ENCODE results near the gene HDAC4.

DNA sequence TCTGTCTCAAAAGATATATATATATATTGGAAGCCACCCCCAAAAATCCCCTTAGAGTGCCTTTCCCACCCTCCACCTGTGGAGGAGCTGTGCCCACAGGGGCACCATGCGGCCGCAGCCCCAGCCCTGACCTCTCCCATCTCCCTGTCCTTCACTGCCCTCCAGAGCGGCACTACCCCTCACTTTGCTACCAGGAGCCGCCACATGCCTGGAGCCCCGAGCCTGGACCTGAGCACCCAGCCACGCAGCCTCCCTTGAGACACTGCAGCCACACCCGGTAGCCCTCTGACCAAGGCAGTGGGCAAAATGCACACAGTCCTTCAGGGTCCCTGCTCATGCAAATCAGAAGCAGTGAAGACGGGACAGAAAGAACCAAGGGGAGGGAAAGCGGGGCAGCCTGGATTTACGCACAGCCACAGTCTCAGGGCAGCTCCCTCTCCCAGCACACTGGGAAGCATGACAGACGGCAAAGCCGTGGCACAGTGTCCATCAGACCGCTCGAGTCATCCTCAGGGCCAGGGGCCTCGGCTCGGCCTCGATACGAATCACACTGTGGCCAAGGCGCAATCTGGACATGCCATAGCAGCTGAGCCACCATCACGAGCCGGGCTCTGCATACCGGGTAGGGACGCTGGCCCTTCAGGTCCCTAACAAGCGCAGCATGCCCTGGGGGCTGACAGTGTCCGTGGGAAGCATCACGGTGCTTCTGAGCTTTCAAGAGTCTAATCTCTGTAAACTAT lies 10.1 kb downstream of the HDAC4 start:
- TF ChIP-seq, protein P1, sequence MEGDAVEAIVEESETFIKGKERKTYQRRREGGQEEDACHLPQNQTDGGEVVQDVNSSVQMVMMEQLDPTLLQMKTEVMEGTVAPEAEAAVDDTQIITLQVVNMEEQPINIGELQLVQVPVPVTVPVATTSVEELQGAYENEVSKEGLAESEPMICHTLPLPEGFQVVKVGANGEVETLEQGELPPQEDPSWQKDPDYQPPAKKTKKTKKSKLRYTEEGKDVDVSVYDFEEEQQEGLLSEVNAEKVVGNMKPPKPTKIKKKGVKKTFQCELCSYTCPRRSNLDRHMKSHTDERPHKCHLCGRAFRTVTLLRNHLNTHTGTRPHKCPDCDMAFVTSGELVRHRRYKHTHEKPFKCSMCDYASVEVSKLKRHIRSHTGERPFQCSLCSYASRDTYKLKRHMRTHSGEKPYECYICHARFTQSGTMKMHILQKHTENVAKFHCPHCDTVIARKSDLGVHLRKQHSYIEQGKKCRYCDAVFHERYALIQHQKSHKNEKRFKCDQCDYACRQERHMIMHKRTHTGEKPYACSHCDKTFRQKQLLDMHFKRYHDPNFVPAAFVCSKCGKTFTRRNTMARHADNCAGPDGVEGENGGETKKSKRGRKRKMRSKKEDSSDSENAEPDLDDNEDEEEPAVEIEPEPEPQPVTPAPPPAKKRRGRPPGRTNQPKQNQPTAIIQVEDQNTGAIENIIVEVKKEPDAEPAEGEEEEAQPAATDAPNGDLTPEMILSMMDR (conservative IDR thresholded peaks at IDR 0.05; ENCODE audit: low read length): no peak
- no peak for TF ChIP-seq EZH2phosphoT487 (IDR thresholded peaks at IDR 0.05; ENCODE audit: borderline replicate concordance)

Data from Loucy (cell line).